H7 (cell line): ENCODE measurements around the gene TIMP3. TPM values are rescaled to one million over a fixed set of nuclear protein-coding genes. Genes with fewer than 3 reads are reported as not detected.
A peak's percentile ranks its signal among the peaks of the same experiment; 100 is the strongest.

Source experiments
- DNase-seq: peaks from one replicate; pipeline ENCODE4 v3.0.0; 2012
- H3K27me3 ChIP-seq: 2 replicates; pipeline ENCODE4 v1.6.0; 2011; ENCODE audit warnings: mild to moderate bottlenecking, low read length; ENCODE audit not compliant: control insufficient read depth, insufficient read depth
- H3K36me3 ChIP-seq: replicated peaks from 2 replicates; pipeline ENCODE4 v1.5.1; 2011; ENCODE audit warnings: low read length; ENCODE audit not compliant: control insufficient read depth, insufficient read depth
- H3K4me3 ChIP-seq: 2 replicates; pipeline ENCODE4 v1.5.1; 2011; ENCODE audit warnings: low read depth, mild to moderate bottlenecking, control low read depth, low read length, moderate library complexity; ENCODE audit not compliant: insufficient read depth
- total RNA-seq: library from RNA; depleted of rRNA; stranded (reverse); fragments of >200 nt; shearing (Covaris generic); gene quantifications from 2 replicates; pipeline ENCODE4 v1.2.3, GENCODE V29; 2014

Gene TIMP3
- total RNA-seq, 1 experiment from 2014 or later = 6.7 TPM

DNA sequence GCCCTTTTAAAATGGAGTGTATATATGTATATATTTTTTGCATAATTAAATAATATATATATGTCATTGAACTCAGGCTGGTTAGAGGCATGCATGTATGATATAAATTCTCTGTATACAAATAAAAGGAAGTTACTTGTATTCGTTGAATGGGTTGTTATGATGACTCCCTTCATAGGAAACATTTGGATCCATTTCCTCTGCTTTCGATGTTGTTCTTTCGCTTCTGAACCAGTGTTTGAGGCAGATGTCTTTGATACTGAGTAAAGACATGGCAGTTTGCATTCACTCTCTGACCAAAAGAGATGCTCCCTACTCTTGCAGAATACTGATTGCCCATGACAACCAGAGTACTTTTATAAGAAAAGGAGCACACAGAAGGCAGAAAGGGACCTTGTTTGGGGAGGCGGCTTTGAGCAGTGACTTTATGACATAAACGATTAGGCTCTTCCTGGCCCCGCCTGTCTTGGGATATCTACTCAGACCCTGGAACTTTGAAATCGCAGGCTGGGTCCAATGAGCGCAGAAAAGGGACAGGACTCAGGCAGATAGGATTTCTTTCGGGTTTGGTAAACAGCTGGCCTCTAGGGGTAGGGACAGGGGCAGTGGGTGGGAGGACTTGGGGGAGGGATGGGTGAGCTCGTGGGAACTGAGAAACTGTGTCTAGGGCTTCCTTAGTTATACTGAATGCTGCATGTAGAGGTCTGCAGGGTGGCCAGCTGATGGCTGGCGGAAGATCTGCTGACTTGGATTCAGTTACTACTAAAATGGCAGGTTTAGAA lies 23.2 kb downstream of the TIMP3 start:
- no peak for DNase-seq
- H3K27me3 ChIP-seq = no peaks in the 10 kb centered on the region
- no peak overlapping the region for H3K4me3 ChIP-seq
- no peaks in the 10 kb centered on the region for H3K36me3 ChIP-seq

DNA sequence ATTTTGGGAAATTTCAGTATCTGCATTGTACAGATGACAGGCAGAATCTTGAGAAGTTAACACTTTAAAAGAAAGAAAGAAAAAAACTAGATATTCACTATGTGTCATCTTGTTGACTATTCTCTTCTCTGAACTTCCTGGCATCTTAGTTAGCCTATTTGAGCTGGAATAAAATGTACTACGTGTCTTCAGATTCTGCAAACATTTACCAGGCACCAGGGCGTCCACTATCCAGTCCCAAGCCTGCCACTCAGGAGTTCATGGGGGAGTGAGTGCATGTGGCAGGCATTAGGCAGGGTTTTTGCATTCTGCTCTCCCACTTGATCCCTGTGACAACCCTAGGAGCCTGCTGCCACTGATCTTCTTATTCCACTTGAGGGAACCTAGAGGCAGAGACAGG lies 25.0 kb downstream of the TIMP3 start:
- DNase-seq = no peak
- Histone ChIP-seq H3K27me3 (no peaks in the 10 kb centered on the region), H3K36me3 (no peaks in the 10 kb centered on the region), H3K4me3 (no peak overlapping the region)

DNA sequence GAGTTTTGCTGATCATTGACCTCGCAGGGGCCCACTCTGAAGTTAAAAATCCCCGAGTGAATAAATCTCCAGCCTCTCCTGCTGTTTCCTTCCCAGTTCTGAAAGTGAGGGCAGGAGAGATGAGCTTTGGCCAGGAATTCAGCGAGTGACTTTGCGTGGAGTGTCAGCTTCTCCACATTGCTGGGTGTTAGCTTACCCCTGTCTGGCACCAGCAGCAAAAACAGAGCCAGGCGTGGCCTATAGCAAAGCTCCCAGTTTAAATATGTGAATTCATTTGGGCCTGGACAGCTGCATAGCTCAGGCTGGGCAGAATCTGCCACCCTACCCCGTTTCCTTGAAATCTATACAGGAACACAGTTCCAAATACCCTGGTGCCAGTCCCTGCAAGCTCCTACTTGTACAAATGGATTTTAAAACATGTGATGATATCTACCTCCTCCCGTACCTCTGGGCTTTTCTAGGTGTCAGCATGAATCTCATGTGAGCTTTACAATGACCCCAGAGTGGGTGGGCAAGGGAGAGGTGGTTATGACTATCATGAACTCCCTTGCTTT lies 25.6 kb downstream of the TIMP3 start:
- H3K27me3 ChIP-seq = no peaks in the 10 kb centered on the region
- DNase-seq = no peak
- no peaks in the 10 kb centered on the region for H3K36me3 ChIP-seq
- H3K4me3 ChIP-seq = no peak overlapping the region

DNA sequence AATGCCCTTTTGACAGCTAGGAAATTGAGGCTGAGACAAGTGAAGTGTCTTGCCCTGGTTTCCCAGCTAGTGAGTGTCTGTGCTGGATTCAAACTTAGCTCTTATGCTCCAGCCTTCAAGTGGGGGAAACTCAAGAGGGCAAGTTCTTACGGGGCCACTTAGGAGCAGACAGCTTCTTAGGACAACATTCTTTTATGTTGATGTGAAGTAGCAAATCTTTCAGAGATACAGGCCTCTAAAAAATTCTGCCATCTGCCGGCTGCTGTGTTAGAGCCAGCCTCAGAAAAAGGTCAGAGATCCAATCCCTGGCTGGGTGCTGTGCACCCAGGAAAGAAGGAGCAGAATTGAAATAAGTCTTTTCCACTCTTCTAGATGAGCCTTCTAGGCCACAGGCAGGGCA lies 26.6 kb downstream of the TIMP3 start:
- H3K4me3 ChIP-seq = no peak overlapping the region
- H3K27me3 ChIP-seq = no peaks in the 10 kb centered on the region
- no peaks in the 10 kb centered on the region for H3K36me3 ChIP-seq
- DNase-seq = no peak

DNA sequence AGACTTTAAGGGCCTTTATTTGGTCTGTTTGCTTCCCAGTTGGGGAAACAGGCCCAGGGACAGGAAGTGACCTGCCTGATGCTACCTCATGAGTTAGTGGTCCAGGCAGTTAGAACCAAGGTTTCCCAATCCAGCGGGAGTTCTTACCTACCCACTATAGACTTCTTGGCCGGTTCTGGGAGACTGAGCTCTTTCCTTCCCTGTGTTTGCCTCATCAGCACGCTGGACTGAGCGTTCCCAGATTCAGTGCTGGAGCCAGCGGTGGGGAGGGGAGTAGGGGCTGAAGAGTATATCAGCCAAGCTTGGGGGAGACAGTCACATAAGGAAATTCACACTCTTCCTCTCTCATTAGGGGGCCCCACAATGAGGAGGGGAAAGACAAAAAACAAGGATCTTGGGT lies 27.1 kb downstream of the TIMP3 start:
- no peaks in the 10 kb centered on the region for H3K27me3 ChIP-seq
- H3K4me3 ChIP-seq = no peak overlapping the region
- H3K36me3 ChIP-seq = no peaks in the 10 kb centered on the region
- DNase-seq = no peak

DNA sequence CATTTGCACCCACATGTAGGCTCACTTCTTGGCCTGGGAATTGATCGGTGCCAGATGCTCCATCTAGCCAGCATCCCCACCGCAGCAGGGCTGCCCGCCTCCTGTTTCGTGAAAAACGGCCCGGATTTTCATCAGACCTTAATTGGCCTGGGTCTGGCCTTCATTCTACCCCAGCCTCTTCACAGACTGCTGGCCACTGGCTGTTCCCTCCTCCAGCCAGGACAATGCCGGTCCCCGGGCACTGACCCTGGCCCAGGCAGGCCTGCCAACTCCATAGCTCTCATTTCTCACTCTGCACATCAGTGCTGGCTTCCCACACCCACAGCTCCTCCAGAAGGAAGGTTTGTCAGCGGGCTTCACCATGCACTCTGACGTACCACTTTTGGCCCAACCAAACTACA lies 27.9 kb downstream of the TIMP3 start:
- Histone ChIP-seq H3K36me3 (no peaks in the 10 kb centered on the region), H3K4me3 (no peak overlapping the region), H3K27me3 (no peaks in the 10 kb centered on the region)
- no peak for DNase-seq

DNA sequence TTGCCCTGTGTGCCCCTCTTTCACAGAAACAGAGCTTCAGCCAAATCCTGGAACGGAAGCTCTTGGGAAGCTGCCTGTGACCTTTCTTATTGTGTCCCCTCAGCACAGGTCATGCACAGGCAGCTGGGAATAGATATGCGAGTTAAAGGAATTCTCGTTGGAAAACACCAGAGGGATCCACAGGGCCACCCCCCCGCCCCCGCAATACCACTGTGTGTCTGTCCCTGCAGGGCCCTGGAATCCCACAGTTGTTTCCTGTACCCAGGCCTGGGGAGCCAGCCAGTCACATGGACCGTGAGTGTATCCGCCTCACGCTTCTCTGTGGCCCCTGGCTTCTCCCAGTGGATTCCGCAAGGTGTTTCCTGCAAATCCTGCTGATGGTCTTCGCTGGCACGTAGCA lies 29.0 kb downstream of the TIMP3 start:
- no peak overlapping the region for H3K4me3 ChIP-seq
- H3K36me3 ChIP-seq = no peaks in the 10 kb centered on the region
- peak; percentile 60 for DNase-seq
- H3K27me3 ChIP-seq = no peaks in the 10 kb centered on the region

DNA sequence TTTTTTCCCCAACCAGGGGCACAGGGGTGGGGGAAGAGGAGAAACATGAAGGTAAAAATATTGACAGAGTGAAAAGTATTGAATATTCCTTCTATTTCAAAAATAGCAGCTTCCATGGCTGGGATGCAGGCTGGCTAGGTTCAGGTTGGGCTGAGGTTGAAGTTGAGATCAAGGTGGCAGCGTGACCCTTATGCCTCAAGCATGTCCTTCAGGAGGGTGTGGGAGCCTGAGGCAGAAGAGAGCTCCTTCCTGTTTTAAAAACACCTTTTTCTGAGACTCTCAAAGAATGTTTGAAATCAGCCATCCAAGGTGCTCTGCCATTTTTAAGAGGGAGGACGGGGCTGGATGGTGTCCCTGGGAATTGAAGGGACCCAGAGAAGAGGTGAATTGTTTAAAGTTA lies 29.5 kb downstream of the TIMP3 start:
- DNase-seq = no peak
- Histone ChIP-seq H3K36me3 (no peaks in the 10 kb centered on the region), H3K27me3 (no peaks in the 10 kb centered on the region), H3K4me3 (no peak overlapping the region)

DNA sequence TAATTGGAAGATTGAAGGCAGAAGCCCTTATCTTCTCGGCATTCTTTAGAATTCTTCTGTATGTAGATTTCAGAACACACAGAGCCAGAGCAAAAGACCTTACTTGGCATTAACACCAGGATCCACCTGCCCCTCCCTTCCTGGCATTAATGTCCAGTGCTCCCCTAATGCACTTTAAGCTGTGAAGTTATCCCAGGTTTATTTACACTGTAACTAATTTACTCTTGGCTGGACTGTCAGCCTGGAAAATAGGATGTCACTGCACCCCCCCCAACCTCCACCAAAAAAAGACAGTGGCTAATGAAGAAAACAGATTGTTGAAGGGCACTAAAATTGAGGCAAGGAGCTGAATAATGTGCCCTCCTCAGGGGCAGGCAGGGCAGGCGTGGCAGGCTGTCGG lies 30.1 kb downstream of the TIMP3 start:
- H3K4me3 ChIP-seq = no peak overlapping the region
- no peaks in the 10 kb centered on the region for H3K36me3 ChIP-seq
- DNase-seq = no peak
- H3K27me3 ChIP-seq = no peaks in the 10 kb centered on the region

DNA sequence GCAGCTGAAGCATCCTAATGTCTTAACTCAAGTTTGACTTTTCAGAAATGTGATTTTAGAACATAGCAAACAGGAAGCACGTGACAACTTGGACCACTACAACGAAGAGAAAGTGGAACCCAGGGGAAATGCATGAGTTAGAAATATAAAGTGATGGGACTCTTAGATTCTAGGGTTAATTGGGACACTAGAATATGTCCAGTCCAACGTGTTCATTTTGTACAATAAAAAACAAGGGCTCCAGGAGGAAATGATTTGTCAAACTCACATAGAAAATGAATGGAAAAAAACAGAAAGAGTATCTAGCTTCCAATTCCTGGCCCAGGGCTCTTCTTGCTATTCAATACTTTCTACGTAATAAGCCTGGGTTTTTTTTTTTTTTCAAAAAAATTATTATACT lies 30.7 kb downstream of the TIMP3 start:
- Histone ChIP-seq H3K4me3 (no peak overlapping the region), H3K36me3 (no peaks in the 10 kb centered on the region), H3K27me3 (no peaks in the 10 kb centered on the region)
- DNase-seq = no peak

DNA sequence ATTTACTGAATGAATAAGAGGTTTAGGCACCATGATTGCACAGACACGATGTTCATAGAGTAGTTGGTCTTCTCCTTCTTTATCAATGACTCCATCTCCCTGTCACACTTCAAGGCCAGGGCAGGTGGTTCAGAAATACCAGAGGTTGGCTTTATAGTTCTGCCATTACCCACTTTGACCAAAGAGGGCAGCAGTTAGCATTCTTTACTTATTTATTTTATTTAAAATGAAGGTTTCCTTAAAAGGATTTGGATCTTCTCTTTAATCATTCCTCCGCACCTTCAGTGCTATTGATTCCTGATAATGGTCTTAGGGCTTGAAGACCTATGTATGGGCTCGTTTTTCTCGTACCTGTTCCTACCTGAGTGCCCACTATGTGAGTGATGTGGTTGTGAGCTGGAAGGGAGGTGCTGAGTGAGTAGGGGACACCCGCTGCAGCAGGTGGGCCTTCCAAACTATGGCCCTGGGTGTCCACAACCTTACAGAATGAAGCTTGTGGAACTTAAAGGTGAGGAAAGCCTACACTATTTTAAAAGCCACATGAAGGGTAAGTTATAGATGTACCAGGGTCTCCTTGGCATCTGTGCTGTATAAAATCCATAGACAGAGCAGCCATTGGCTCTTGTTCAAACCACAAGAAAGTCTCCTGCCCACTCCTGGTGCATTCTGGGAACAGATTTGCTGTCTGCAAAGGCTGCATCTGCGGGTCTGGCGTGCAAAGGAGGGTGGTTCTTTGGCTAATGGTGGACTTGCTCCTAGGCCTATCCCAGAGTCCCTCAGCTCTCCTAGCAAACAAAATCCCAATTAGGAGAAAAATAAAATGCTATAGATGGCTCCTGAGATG lies 35.0 kb downstream of the TIMP3 start:
- Histone ChIP-seq H3K27me3 (no peaks in the 10 kb centered on the region), H3K36me3 (no peaks in the 10 kb centered on the region), H3K4me3 (no peak overlapping the region)
- peak; percentile 67 for DNase-seq

DNA sequence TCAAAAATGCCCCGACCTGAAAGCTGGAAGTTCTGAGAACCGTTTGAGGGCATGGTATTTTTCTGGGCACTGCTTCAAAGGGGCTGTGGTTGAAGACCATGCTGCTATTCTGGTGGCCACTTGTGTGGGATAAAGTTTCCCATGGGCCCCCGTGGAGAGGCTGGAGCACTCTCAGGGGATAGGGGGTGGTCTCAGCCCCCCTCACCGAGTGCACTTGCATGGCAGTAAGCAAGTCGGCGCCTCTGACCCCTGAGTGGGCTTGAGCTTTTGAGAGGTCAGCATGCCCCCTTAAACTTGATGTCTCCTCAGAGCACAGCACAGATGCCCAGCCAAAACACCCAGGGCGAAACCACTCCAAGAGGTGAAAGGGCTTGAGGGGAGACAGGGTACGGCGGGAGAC lies 35.6 kb downstream of the TIMP3 start:
- H3K36me3 ChIP-seq = no peaks in the 10 kb centered on the region
- DNase-seq = no peak
- no peaks in the 10 kb centered on the region for H3K27me3 ChIP-seq
- H3K4me3 ChIP-seq = no peak overlapping the region

DNA sequence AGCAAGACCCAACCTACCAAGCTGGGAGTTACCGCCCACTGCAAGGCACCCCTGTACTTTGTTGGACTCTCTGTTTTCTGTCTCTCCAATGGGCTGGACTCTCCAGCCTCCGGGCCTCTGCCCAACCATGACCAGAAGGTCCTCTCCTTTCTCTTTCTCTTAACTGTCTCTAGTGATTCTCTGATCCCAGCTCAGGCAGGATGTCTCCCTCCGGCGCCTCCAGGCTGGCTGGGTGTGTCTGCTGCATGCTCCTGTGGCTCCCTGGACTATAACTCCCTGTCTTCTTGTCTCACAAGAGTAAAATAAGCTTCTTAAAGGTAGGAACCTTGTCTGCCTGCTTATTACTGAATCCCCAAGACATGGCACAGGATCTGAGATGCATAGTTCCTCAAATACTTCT lies 36.3 kb downstream of the TIMP3 start:
- Histone ChIP-seq H3K27me3 (no peaks in the 10 kb centered on the region), H3K4me3 (no peak overlapping the region), H3K36me3 (no peaks in the 10 kb centered on the region)
- no peak for DNase-seq

DNA sequence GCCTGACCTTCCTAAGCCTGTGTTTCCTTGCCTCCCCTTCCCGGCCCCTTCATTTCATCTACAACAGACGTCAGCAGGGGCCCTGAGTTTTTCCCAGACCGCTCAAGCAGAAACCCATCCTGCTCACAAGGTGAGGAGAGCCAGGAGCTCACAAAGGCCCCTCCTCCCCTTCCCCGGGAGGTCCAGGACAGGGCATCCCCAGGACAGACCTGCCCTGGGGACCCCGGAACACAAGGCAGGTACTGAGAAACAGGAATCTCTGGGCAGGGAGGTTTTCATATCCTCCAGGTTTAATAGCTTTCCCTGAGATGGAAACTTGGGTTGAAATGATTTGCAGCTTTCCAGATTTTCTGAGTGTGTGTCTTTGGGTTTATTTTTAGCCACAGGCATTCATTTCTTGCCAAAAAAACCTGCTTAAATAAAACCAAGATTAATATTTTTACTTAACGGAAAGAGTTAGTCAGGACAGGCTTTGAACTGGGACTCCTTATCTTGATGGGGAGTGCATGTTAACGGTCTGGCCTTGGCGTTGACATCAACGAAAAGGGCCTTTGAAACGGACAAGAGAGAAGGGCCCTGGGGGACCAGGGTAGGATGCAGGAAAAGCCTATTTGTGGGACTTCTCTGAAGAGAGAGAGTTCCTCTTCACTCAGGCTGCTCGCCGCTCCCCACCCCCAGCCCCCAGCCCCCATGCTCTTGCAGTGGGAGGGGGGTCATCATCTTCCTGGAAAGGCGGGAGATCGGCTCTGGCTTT lies 38.5 kb downstream of the TIMP3 start:
- DNase-seq = peak; percentile 35
- H3K27me3 ChIP-seq = no peaks in the 10 kb centered on the region
- no peaks in the 10 kb centered on the region for H3K36me3 ChIP-seq
- H3K4me3 ChIP-seq = no peak overlapping the region
